ENCODE results near the gene TYSND1.

TYSND1 gene

GRCh38 chr10:70111496-70111895, 35.0 kb downstream of the TYSND1 start:
- WGBS (ENCODE audit: extremely low coverage, insufficient coverage, insufficient read length), result no CpG with 5 or more reads among the region's 22 CpGs
- no peak overlapping the region for H2AFZ ChIP-seq (ENCODE audit: insufficient read depth, low read length, poor library complexity)
- no peak overlapping the region for H3K27ac ChIP-seq (ENCODE audit: low read depth, low read length)
- no peaks in the 10 kb centered on the region for H3K9me3 ChIP-seq (ENCODE audit: insufficient read depth, low read depth, low read length)
- H4K12ac ChIP-seq (ENCODE audit: low read depth, low read length), result no peak overlapping the region
- no peak overlapping the region for H2BK120ac ChIP-seq (ENCODE audit: insufficient read depth, low read length, poor library complexity)
- no peak overlapping the region for H2AK5ac ChIP-seq (ENCODE audit: low read length)
- no peaks in the 10 kb centered on the region for H3K27me3 ChIP-seq (ENCODE audit: insufficient read depth, low read length)
- DNase-seq, result no peak
- H3K36me3 ChIP-seq (ENCODE audit: control insufficient read depth in 1 of 2, insufficient read depth in 2 of 2, low read length in 2 of 2), result peaks cover 3% of the 10 kb centered on the region in 2 experiments
- H3K4ac ChIP-seq (ENCODE audit: low read depth, low read length), result no peak overlapping the region
- no peak overlapping the region for H4K8ac ChIP-seq (ENCODE audit: low read depth, low read length)
- H3K4me3 ChIP-seq (ENCODE audit: low read depth, low read length), result no peak overlapping the region
- H3K9ac ChIP-seq (ENCODE audit: low read length), result no peak overlapping the region
- no peak overlapping the region for H4K91ac ChIP-seq (ENCODE audit: low read depth, low read length)
- H3K23ac ChIP-seq (ENCODE audit: low read length), result no peak overlapping the region
- H3K4me1 ChIP-seq (ENCODE audit: control insufficient read depth in 1 of 2, insufficient read depth in 2 of 2, low read length in 2 of 2), result no peaks in the 10 kb centered on the region
- H2BK12ac ChIP-seq (ENCODE audit: low read length), result no peak overlapping the region
- no peaks in the 10 kb centered on the region for H3K79me2 ChIP-seq (ENCODE audit: control insufficient read depth, insufficient read depth, low read length, poor library complexity)
- no peak overlapping the region for H2BK5ac ChIP-seq (ENCODE audit: low read depth, low read length, poor library complexity)
- no peak overlapping the region for H3K14ac ChIP-seq (ENCODE audit: low read length)
- no peak overlapping the region for H3K18ac ChIP-seq (ENCODE audit: low read length)
- H3K4me2 ChIP-seq (ENCODE audit: low read length), result no peak overlapping the region
- no peaks in the 10 kb centered on the region for H3K79me1 ChIP-seq (ENCODE audit: low read length)

- peaks cover 0 to 2% of the 10 kb centered on the region in 2 experiments for H3K4me1 ChIP-seq (ENCODE audit: control insufficient read depth in 1 of 2, insufficient read depth in 2 of 2, low read length in 2 of 2)
- H3K23ac ChIP-seq (ENCODE audit: low read length), result no peak overlapping the region
These were observed 37.3 kb downstream of the TYSND1 start for GRCh38 chr10:70109064-70109729.

GRCh38 chr10:70106958-70107791, 39.3 kb downstream of the TYSND1 start:
- DNase-seq, result peak; percentile 17 to 47
- Histone ChIP-seq H3K18ac (ENCODE audit: low read length) (no peak overlapping the region), H3K27me3 (ENCODE audit: insufficient read depth, low read length) (no peaks in the 10 kb centered on the region), H3K36me3 (ENCODE audit: control insufficient read depth in 1 of 2, insufficient read depth in 2 of 2, low read length in 2 of 2) (peaks cover under 1 to 3% of the 10 kb centered on the region in 2 experiments), H3K79me1 (ENCODE audit: low read length) (no peaks in the 10 kb centered on the region), H2BK12ac (ENCODE audit: low read length) (no peak overlapping the region), H4K8ac (ENCODE audit: low read depth, low read length) (no peak overlapping the region), H3K79me2 (ENCODE audit: control insufficient read depth, insufficient read depth, low read length, poor library complexity) (no peaks in the 10 kb centered on the region), H2AK5ac (ENCODE audit: low read length) (no peak overlapping the region), H3K9me3 (ENCODE audit: insufficient read depth, low read depth, low read length) (no peaks in the 10 kb centered on the region), H2BK5ac (ENCODE audit: low read depth, low read length, poor library complexity) (no peak overlapping the region), H3K4ac (ENCODE audit: low read depth, low read length) (no peak overlapping the region), H2AFZ (ENCODE audit: insufficient read depth, low read length, poor library complexity) (no peak overlapping the region), H4K91ac (ENCODE audit: low read depth, low read length) (no peak overlapping the region), H3K14ac (ENCODE audit: low read length) (no peak overlapping the region), H2BK120ac (ENCODE audit: insufficient read depth, low read length, poor library complexity) (no peak overlapping the region), H3K9ac (ENCODE audit: low read length) (no peak overlapping the region), H4K12ac (ENCODE audit: low read depth, low read length) (no peak overlapping the region), H3K27ac (ENCODE audit: low read depth, low read length) (no peak overlapping the region), H3K4me1 (ENCODE audit: control insufficient read depth in 1 of 2, insufficient read depth in 2 of 2, low read length in 2 of 2) (peaks cover 0 to 2% of the 10 kb centered on the region in 2 experiments), H3K23ac (ENCODE audit: low read length) (no peak overlapping the region), H3K4me2 (ENCODE audit: low read length) (no peak overlapping the region), H3K4me3 (ENCODE audit: low read depth, low read length) (no peak overlapping the region)
- WGBS (ENCODE audit: extremely low coverage, insufficient coverage, insufficient read length), result no CpG with 5 or more reads among the region's 22 CpGs

More at GRCh38 chr10:70109064-70109729, 37.3 kb downstream of the TYSND1 start:
- Histone ChIP-seq H3K79me1 (ENCODE audit: low read length) (no peaks in the 10 kb centered on the region), H3K4ac (ENCODE audit: low read depth, low read length) (no peak overlapping the region), H2AK5ac (ENCODE audit: low read length) (no peak overlapping the region), H2BK5ac (ENCODE audit: low read depth, low read length, poor library complexity) (no peak overlapping the region), H3K4me3 (ENCODE audit: low read depth, low read length) (no peak overlapping the region), H3K9me3 (ENCODE audit: insufficient read depth, low read depth, low read length) (no peaks in the 10 kb centered on the region), H3K27ac (ENCODE audit: low read depth, low read length) (no peak overlapping the region), H3K18ac (ENCODE audit: low read length) (no peak overlapping the region), H2BK120ac (ENCODE audit: insufficient read depth, low read length, poor library complexity) (no peak overlapping the region), H3K27me3 (ENCODE audit: insufficient read depth, low read length) (no peaks in the 10 kb centered on the region), H4K91ac (ENCODE audit: low read depth, low read length) (no peak overlapping the region), H3K9ac (ENCODE audit: low read length) (no peak overlapping the region), H3K79me2 (ENCODE audit: control insufficient read depth, insufficient read depth, low read length, poor library complexity) (no peaks in the 10 kb centered on the region), H2AFZ (ENCODE audit: insufficient read depth, low read length, poor library complexity) (no peak overlapping the region), H2BK12ac (ENCODE audit: low read length) (no peak overlapping the region), H3K14ac (ENCODE audit: low read length) (no peak overlapping the region), H3K4me2 (ENCODE audit: low read length) (no peak overlapping the region), H4K8ac (ENCODE audit: low read depth, low read length) (no peak overlapping the region), H4K12ac (ENCODE audit: low read depth, low read length) (no peak overlapping the region), H3K36me3 (ENCODE audit: control insufficient read depth in 1 of 2, insufficient read depth in 2 of 2, low read length in 2 of 2) (peaks cover 3% of the 10 kb centered on the region in 2 experiments)
- WGBS (ENCODE audit: extremely low coverage, insufficient coverage, insufficient read length), result no CpG with 5 or more reads among the region's 18 CpGs
- no peak for DNase-seq

DNA sequence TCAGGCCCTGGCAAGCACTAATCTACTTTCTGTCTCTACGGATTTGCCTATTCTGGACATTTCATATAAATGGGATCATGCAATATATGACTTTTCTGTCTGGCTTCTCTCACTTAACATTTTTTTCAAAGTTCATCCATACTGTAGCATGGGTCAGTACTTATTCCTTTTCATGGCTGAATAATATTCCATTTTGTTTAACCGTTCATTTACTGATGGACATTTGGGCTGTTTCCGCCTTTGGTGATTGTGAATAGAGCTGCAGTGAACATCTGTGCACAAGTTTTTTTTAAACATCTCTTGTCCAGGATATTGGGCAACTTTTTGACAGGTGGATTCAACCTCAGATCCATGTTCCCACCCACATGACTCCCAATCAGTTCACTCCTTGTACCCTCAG, 44.8 kb downstream of the TYSND1 start:
- H3K79me2 ChIP-seq (ENCODE audit: control insufficient read depth, insufficient read depth, low read length, poor library complexity), result no peaks in the 10 kb centered on the region
- H3K27ac ChIP-seq (ENCODE audit: low read depth, low read length), result no peak overlapping the region
- H3K23ac ChIP-seq (ENCODE audit: low read length), result no peak overlapping the region
- no peak overlapping the region for H2AK5ac ChIP-seq (ENCODE audit: low read length)
- no peak for DNase-seq
- peaks cover 0 to 2% of the 10 kb centered on the region in 2 experiments for H3K4me1 ChIP-seq (ENCODE audit: control insufficient read depth in 1 of 2, insufficient read depth in 2 of 2, low read length in 2 of 2)
- no peak overlapping the region for H3K18ac ChIP-seq (ENCODE audit: low read length)
- H3K14ac ChIP-seq (ENCODE audit: low read length), result no peak overlapping the region
- H4K8ac ChIP-seq (ENCODE audit: low read depth, low read length), result no peak overlapping the region
- no peak overlapping the region for H2AFZ ChIP-seq (ENCODE audit: insufficient read depth, low read length, poor library complexity)
- no peak overlapping the region for H2BK5ac ChIP-seq (ENCODE audit: low read depth, low read length, poor library complexity)
- H3K79me1 ChIP-seq (ENCODE audit: low read length), result no peaks in the 10 kb centered on the region
- H2BK120ac ChIP-seq (ENCODE audit: insufficient read depth, low read length, poor library complexity), result no peak overlapping the region
- no peaks in the 10 kb centered on the region for H3K9me3 ChIP-seq (ENCODE audit: insufficient read depth, low read depth, low read length)
- no peaks in the 10 kb centered on the region for H3K27me3 ChIP-seq (ENCODE audit: insufficient read depth, low read length)
- H4K91ac ChIP-seq (ENCODE audit: low read depth, low read length), result no peak overlapping the region
- WGBS (ENCODE audit: extremely low coverage, insufficient coverage, insufficient read length), result no CpG with 5 or more reads among the region's 3 CpGs
- no peaks in the 10 kb centered on the region for H3K36me3 ChIP-seq (ENCODE audit: control insufficient read depth in 1 of 2, insufficient read depth in 2 of 2, low read length in 2 of 2)
- H3K4me3 ChIP-seq (ENCODE audit: low read depth, low read length), result no peak overlapping the region
- no peak overlapping the region for H3K9ac ChIP-seq (ENCODE audit: low read length)
- H3K4me2 ChIP-seq (ENCODE audit: low read length), result no peak overlapping the region
- no peak overlapping the region for H4K12ac ChIP-seq (ENCODE audit: low read depth, low read length)
- H3K4ac ChIP-seq (ENCODE audit: low read depth, low read length), result no peak overlapping the region
- no peak overlapping the region for H2BK12ac ChIP-seq (ENCODE audit: low read length)
